SU-DHL-6 (cell line): ENCODE measurements around the gene XPNPEP2.

Experiments used
- H2AFZ ChIP-seq: fragments of 200-600 bp; sonication (generic); 2 replicates; pipeline ENCODE4 v1.6.1; 2014; ENCODE audit warnings: low read depth, mild to moderate bottlenecking, moderate library complexity, mixed read lengths, antibody characterized with exemption, low read length; ENCODE audit not compliant: severe bottlenecking
- H3F3A ChIP-seq: fragments of 200-600 bp; shearing (Covaris generic); 2 replicates; pipeline ENCODE4 v1.6.0; 2016; ENCODE audit warnings: antibody characterized with exemption, mild to moderate bottlenecking; ENCODE audit not compliant: insufficient read depth
- H3K27ac ChIP-seq: fragments of 200-600 bp; sonication (generic); 2 replicates; pipeline ENCODE4 v1.5.1; 2016; ENCODE audit warnings: low read depth, mild to moderate bottlenecking, low read length, moderate library complexity, mixed read lengths
- H3K27me3 ChIP-seq: fragments of 200-600 bp; sonication (generic), shearing (Covaris generic); 2 replicates; pipeline ENCODE4 v1.6.0; 2014; ENCODE audit warnings: mild to moderate bottlenecking, low read length
- H3K36me3 ChIP-seq: fragments of 200-600 bp; sonication (generic); 2 replicates; pipeline ENCODE4 v1.6.1; 2014; ENCODE audit warnings: mild to moderate bottlenecking, low read length, mixed read lengths
- H3K4me2 ChIP-seq: fragments of 300-600, 200-600 bp; shearing (Covaris generic), sonication (generic); 2 replicates; pipeline ENCODE4 v1.6.0; 2014; ENCODE audit warnings: low read length, low read depth, mild to moderate bottlenecking; ENCODE audit not compliant: poor library complexity, severe bottlenecking
- H3K4me3 ChIP-seq: fragments of 200-600 bp; sonication (generic); 2 replicates; pipeline ENCODE4 v1.5.1; 2014; ENCODE audit warnings: antibody characterized with exemption, low read length, mild to moderate bottlenecking, mixed read lengths; ENCODE audit not compliant: insufficient read depth, poor library complexity, severe bottlenecking
- H3K79me2 ChIP-seq: fragments of 200-600 bp; sonication (generic); 2 replicates; pipeline ENCODE4 v1.6.1; 2014; ENCODE audit warnings: mild to moderate bottlenecking, low read length, moderate library complexity; ENCODE audit not compliant: insufficient read depth
- H3K9ac ChIP-seq: fragments of 200-600 bp; sonication (generic); 2 replicates; pipeline ENCODE4 v1.7.0; 2014; ENCODE audit warnings: mild to moderate bottlenecking, low read length
- H3K9me2 ChIP-seq: fragments of 200-600 bp; sonication (generic); replicated peaks from 2 replicates; pipeline ENCODE4 v1.6.1; 2014; ENCODE audit warnings: low read length; ENCODE audit not compliant: insufficient read depth
- H3K9me3 ChIP-seq: fragments of 200-600 bp; sonication (generic); 2 replicates; pipeline ENCODE4 v1.6.1; 2014; ENCODE audit warnings: low read length, mixed read lengths; ENCODE audit not compliant: insufficient read depth
- H4K20me1 ChIP-seq: fragments of 200-600 bp; sonication (generic); 2 replicates; pipeline ENCODE4 v1.6.1; 2014; ENCODE audit warnings: low read depth, mild to moderate bottlenecking, antibody characterized with exemption, low read length, moderate library complexity, mixed read lengths
- CTCF ChIP-seq: fragments of 200-600 bp; sonication (generic); IDR thresholded peaks from one replicate; pipeline ENCODE4 v1.5.1; 2017; ENCODE audit warnings: antibody characterized with exemption, mild to moderate bottlenecking, low read length, moderate library complexity; ENCODE audit not compliant: insufficient read depth, poor library complexity, severe bottlenecking
- EZH2phosphoT487 ChIP-seq: fragments of 200-600 bp; sonication (generic), shearing (Covaris generic); conservative IDR thresholded peaks from 2 replicates; pipeline ENCODE4 v1.6.1; 2018; ENCODE audit warnings: mild to moderate bottlenecking, antibody characterized with exemption, low read length, moderate library complexity, mixed read lengths

Gene XPNPEP2

DNA sequence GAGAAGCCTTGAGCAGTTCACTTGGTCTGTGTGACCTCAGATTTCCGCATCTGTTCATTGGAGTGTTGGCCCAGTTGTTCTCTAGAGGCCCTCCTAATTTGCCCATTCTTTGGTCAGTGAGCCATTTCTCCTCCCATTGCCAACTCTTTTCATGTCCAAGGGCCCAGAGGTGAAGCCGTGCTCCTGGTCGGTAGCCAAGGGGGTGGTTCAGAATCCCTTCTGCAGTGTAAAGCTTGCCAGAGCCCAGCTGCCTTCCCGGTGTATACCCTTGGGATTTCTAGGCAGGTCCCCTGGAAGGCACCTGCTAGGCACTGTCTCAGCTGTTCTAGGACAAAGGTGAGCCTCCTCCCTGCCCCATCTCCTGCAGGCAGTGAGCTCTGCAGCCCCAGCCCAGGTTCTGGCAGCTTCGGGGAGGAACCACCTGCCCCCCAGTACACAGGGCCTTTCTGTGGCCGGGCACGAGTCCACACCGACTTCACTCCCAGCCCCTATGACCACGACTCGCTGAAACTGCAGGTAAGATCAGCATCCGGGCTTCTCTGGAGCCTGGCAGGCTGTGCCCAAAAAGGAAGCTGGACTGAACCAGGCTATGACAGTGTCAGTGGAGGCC, 53.3 kb downstream of the XPNPEP2 start:
- no peak overlapping the region for H3K4me2 ChIP-seq
- H3K36me3 ChIP-seq: no peaks in the 10 kb centered on the region
- no peak overlapping the region for H3K9ac ChIP-seq
- H3K4me3 ChIP-seq: no peak overlapping the region
- no peaks in the 10 kb centered on the region for H4K20me1 ChIP-seq
- peaks cover 7% of the 10 kb centered on the region for H3K79me2 ChIP-seq
- no peaks in the 10 kb centered on the region for H3K9me2 ChIP-seq
- H3K9me3 ChIP-seq: no peaks in the 10 kb centered on the region
- H3F3A ChIP-seq: peaks cover 16% of the 10 kb centered on the region
- no peak overlapping the region for H3K27ac ChIP-seq
- H2AFZ ChIP-seq: no peak overlapping the region
- TF ChIP-seq EZH2phosphoT487 (no peak), CTCF (no peak)
- H3K27me3 ChIP-seq: no peaks in the 10 kb centered on the region

GRCh38 chrX:129792586-129793291, 54.0 kb downstream of the XPNPEP2 start:
- H3K9ac ChIP-seq: no peak overlapping the region
- no peaks in the 10 kb centered on the region for H3K27me3 ChIP-seq
- peaks cover under 1% of the 10 kb centered on the region for H3K79me2 ChIP-seq
- H3K4me3 ChIP-seq: no peak overlapping the region
- no peaks in the 10 kb centered on the region for H4K20me1 ChIP-seq
- H3K4me2 ChIP-seq: no peak overlapping the region
- no peak overlapping the region for H3K27ac ChIP-seq
- peaks cover 18% of the 10 kb centered on the region for H3F3A ChIP-seq
- H2AFZ ChIP-seq: no peak overlapping the region
- H3K36me3 ChIP-seq: no peaks in the 10 kb centered on the region
- H3K9me3 ChIP-seq: no peaks in the 10 kb centered on the region
- TF ChIP-seq EZH2phosphoT487 (no peak), CTCF (no peak)
- no peaks in the 10 kb centered on the region for H3K9me2 ChIP-seq

- Histone ChIP-seq H3K4me3 (no peak overlapping the region), H3K9me2 (no peaks in the 10 kb centered on the region), H4K20me1 (no peaks in the 10 kb centered on the region), H3K79me2 (no peaks in the 10 kb centered on the region), H3K9ac (no peak overlapping the region), H3K4me2 (no peak overlapping the region), H3K9me3 (no peaks in the 10 kb centered on the region), H3K27ac (no peak overlapping the region), H3K36me3 (no peaks in the 10 kb centered on the region), H3K27me3 (no peaks in the 10 kb centered on the region), H2AFZ (no peak overlapping the region), H3F3A (peaks cover 26% of the 10 kb centered on the region)
- TF ChIP-seq CTCF: no peak
- no peak for TF ChIP-seq EZH2phosphoT487
Observed at GRCh38 chrX:129793604-129794191, 54.9 kb downstream of the XPNPEP2 start.
